Astrocyte (in vitro differentiated cells and primary cell): ENCODE measurements around the gene KPNA5. TPM values are rescaled to one million over a fixed set of nuclear protein-coding genes. Genes with fewer than 3 reads are reported as not detected.
"Not testable (repeated sequence)": the region's sequence is repeated elsewhere in the genome, so short reads cannot be mapped to it uniquely, and the experiment has no call there.

Source experiments
- DNase-seq: peaks from one replicate; pipeline ENCODE4 v3.0.0-alpha.2; 2010; ENCODE audit warnings: low read depth
- FAIRE-seq: peaks from 2 replicates; lab custom pipeline; 2011; peaks lifted over from hg19 to GRCh38; lab: Jason Lieb, UNC
- H2AFZ ChIP-seq: 2 replicates; pipeline ENCODE4 v1.6.0; 2012; ENCODE audit warnings: low read depth, low read length, inconsistent platforms
- H3K27ac ChIP-seq: 2 replicates; pipeline ENCODE4 v1.5.1; 2011; ENCODE audit warnings: low read depth, low read length, inconsistent platforms
- H3K27me3 ChIP-seq: 2 replicates; pipeline ENCODE4 v1.6.0; 2011; ENCODE audit warnings: low read length, inconsistent platforms; ENCODE audit not compliant: insufficient read depth
- H3K36me3 ChIP-seq: 2 replicates; pipeline ENCODE4 v1.5.1; 2011; ENCODE audit warnings: low read length, inconsistent platforms; ENCODE audit not compliant: insufficient read depth
- H3K4me1 ChIP-seq: 2 replicates; pipeline ENCODE4 v1.5.1; 2011; ENCODE audit warnings: low read length, inconsistent platforms; ENCODE audit not compliant: insufficient read depth
- H3K4me2 ChIP-seq: 2 replicates; pipeline ENCODE4 v1.6.0; 2012; ENCODE audit warnings: low read length, inconsistent platforms
- H3K4me3 ChIP-seq: 2 replicates; pipeline ENCODE4 v1.5.1; 2011; ENCODE audit warnings: low read depth, mild to moderate bottlenecking, low read length, inconsistent platforms; ENCODE audit not compliant: insufficient read depth
- H3K79me2 ChIP-seq: 2 replicates; pipeline ENCODE4 v1.6.0; 2012; ENCODE audit warnings: mild to moderate bottlenecking, low read length, inconsistent platforms; ENCODE audit not compliant: insufficient read depth
- H3K9ac ChIP-seq: 2 replicates; pipeline ENCODE4 v1.6.0; 2012; ENCODE audit warnings: mild to moderate bottlenecking, low read length, inconsistent platforms
- H3K9me3 ChIP-seq: 2 replicates; pipeline ENCODE4 v1.5.1; 2012; ENCODE audit warnings: low read depth, mild to moderate bottlenecking, low read length, inconsistent platforms; ENCODE audit not compliant: insufficient read depth
- H4K20me1 ChIP-seq: 2 replicates; pipeline ENCODE4 v1.6.0; 2012; ENCODE audit warnings: low read length, inconsistent platforms; ENCODE audit not compliant: insufficient read depth
- H3K27ac Mint-ChIP-seq: one replicate; pipeline ENCODE4 v1.8.0; 2021; ENCODE audit warnings: mild to moderate bottlenecking, mixed read lengths; ENCODE audit not compliant: unreplicated experiment
- H3K27me3 Mint-ChIP-seq: one replicate; pipeline ENCODE4 v1.8.0; 2021; ENCODE audit warnings: low read depth, mixed read lengths; ENCODE audit not compliant: unreplicated experiment
- H3K36me3 Mint-ChIP-seq: one replicate; pipeline ENCODE4 v1.8.0; 2021; ENCODE audit warnings: low read depth, mixed read lengths; ENCODE audit not compliant: unreplicated experiment
- H3K4me1 Mint-ChIP-seq: one replicate; pipeline ENCODE4 v1.8.0; 2021; ENCODE audit warnings: low read depth, mixed read lengths; ENCODE audit not compliant: unreplicated experiment
- H3K4me3 Mint-ChIP-seq: one replicate; pipeline ENCODE4 v1.8.0; 2021; ENCODE audit warnings: mild to moderate bottlenecking, moderate library complexity, mixed read lengths; ENCODE audit not compliant: unreplicated experiment
- H3K9me3 Mint-ChIP-seq: one replicate; pipeline ENCODE4 v1.8.0; 2021; ENCODE audit warnings: mild to moderate bottlenecking, mixed read lengths; ENCODE audit not compliant: unreplicated experiment
- CTCF ChIP-seq: IDR thresholded peaks from 2 replicates; pipeline ENCODE4 v1.5.1; 2011; ENCODE audit warnings: low read depth, mild to moderate bottlenecking, inconsistent platforms, low read length, moderate library complexity; ENCODE audit not compliant: insufficient read depth
- EZH2 ChIP-seq: IDR thresholded peaks from 2 replicates; pipeline ENCODE4 v1.6.1; 2012; ENCODE audit warnings: mild to moderate bottlenecking, low read length, inconsistent platforms; ENCODE audit not compliant: insufficient read depth
- total RNA-seq: library from RNA; stranded (reverse); gene quantifications from 2 replicates; pipeline ENCODE4 v1.2.1, GENCODE V29; 2021

The KPNA5 gene
- total RNA-seq, 1 donor from 2014 or later = 14.3 TPM

DNA sequence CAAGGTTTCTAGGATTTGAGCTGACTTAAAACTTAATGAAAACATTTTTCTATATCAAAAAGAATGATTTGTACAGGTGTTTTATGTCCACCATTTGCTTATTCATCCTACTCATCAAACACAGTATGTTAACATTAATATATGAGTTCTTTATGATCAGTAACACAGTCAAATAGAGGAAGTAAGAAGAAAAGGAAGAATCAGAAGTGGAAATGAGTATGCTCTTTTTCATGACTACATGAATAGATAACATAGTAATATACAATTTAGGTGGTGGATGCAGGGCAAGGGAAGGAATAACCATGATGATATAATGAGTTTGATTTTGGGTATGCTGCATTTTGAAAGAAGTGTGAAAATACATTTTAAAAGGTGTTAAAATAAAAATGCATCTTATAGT is 16.5 kb downstream of the KPNA5 start:
- DNase-seq = no peak
- no peak for FAIRE-seq
- H3K79me2 ChIP-seq = no peaks in the 10 kb centered on the region

DNA sequence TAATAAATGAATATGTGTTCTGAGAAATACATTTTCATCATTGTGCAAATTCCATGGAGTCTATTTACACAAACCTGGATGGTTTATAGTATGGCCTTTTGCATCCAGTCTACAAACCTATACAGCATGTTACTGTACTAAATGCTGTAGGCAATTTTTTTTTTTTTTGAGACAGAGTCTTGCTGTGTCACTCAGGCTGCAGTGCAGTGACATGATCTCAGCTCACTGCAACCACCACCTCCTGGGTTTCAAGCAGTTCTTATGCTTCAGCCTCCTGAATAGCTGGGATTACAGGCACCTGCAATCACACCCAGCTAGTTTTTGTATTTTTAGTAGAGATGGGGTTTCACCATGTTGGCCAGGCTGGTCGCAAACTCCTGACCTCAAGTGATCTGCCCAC is 22.9 kb downstream of the KPNA5 start:
- H3K4me1 ChIP-seq, H3K4me2 ChIP-seq, FAIRE-seq, H3K9me3 Mint-ChIP-seq, H3K36me3 Mint-ChIP-seq, H4K20me1 ChIP-seq, DNase-seq, H3K9me3 ChIP-seq, H2AFZ ChIP-seq, H3K27me3 Mint-ChIP-seq, H3K79me2 ChIP-seq, H3K27ac ChIP-seq, H3K4me1 Mint-ChIP-seq, H3K27me3 ChIP-seq, H3K9ac ChIP-seq, H3K27ac Mint-ChIP-seq, H3K4me3 ChIP-seq, H3K4me3 Mint-ChIP-seq: not testable (repeated sequence)
- H3K36me3 ChIP-seq = peaks cover 13% of the 10 kb centered on the region

More for the DNA sequence above, 16.5 kb downstream of the KPNA5 start:
- Mint-ChIP-seq H3K27ac (no peak overlapping the region), H3K4me3 (no peak overlapping the region), H3K36me3 (peaks cover 5% of the 10 kb centered on the region), H3K4me1 (no peaks in the 10 kb centered on the region), H3K9me3 (peaks cover 2% of the 10 kb centered on the region), H3K27me3 (no peaks in the 10 kb centered on the region)
- Histone ChIP-seq H3K27me3 (no peaks in the 10 kb centered on the region), H3K4me2 (no peak overlapping the region), H3K9me3 (no peaks in the 10 kb centered on the region), H3K9ac (no peak overlapping the region), H3K36me3 (peaks cover 8% of the 10 kb centered on the region), H3K4me3 (no peak overlapping the region), H3K4me1 (no peaks in the 10 kb centered on the region), H2AFZ (no peak overlapping the region), H3K27ac (no peak overlapping the region), H4K20me1 (no peaks in the 10 kb centered on the region)
- TF ChIP-seq EZH2 (no peak), CTCF (no peak)

DNA sequence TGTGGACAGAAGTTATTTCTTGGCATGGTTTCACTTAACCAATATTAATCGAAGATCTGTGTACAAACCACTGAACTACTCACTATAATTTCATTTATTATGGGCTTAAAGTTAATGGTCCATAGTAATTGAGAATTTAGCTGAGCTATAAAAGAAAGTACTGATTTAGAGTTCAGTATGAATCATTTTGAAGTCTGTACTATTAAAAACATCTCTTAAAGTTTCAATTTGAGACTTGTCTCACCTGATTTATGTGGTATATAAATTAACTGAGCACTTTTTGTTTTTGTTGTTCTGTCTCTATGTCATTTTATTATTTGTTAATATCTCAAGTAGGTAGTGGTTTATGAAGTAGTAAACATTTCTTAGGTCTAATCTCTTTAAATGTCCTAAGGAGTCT is 24.9 kb downstream of the KPNA5 start:
- Mint-ChIP-seq H3K27me3 (no peaks in the 10 kb centered on the region), H3K4me3 (no peak overlapping the region), H3K36me3 (peaks cover 5% of the 10 kb centered on the region), H3K9me3 (no peaks in the 10 kb centered on the region), H3K4me1 (no peaks in the 10 kb centered on the region), H3K27ac (no peak overlapping the region)
- Histone ChIP-seq H2AFZ (no peak overlapping the region), H3K4me3 (no peak overlapping the region), H3K4me1 (no peaks in the 10 kb centered on the region), H3K9ac (no peak overlapping the region), H3K27ac (no peak overlapping the region), H3K9me3 (no peaks in the 10 kb centered on the region), H3K79me2 (no peaks in the 10 kb centered on the region), H3K36me3 (peaks cover 8% of the 10 kb centered on the region), H3K27me3 (no peaks in the 10 kb centered on the region), H4K20me1 (no peaks in the 10 kb centered on the region), H3K4me2 (no peak overlapping the region)
- no peak for TF ChIP-seq CTCF
- TF ChIP-seq EZH2 = no peak
- DNase-seq = no peak
- FAIRE-seq = no peak
